GM23338 (cell line): ENCODE measurements around the gene NKAIN2. TPM values are rescaled to one million over a fixed set of nuclear protein-coding genes. Genes with fewer than 3 reads are reported as not detected.

ENCODE experiments used
- ATAC-seq: fragments of 200-7000 bp; cut with Tn5 transposase; 3 replicates; pipeline ENCODE4 v1.9.1; 2020
- DNase-seq: peaks from one replicate; pipeline ENCODE4 v3.0.0-alpha.2; 2015; ENCODE audit warnings: low spot score
- H2AFZ ChIP-seq: fragments of 200-600 bp; sonication (generic); 2 replicates; pipeline ENCODE4 v1.8.0; 2016; ENCODE audit warnings: antibody characterized with exemption, mild to moderate bottlenecking, moderate library complexity
- H3F3A ChIP-seq: fragments of 200-600 bp; sonication (generic); replicated peaks from 2 replicates; pipeline ENCODE4 v1.8.0; 2017; ENCODE audit warnings: antibody characterized with exemption, mixed run types, low read depth
- H3K27ac ChIP-seq: fragments of 200-600 bp; sonication (generic); 2 replicates; pipeline ENCODE4 v1.6.1; 2016; ENCODE audit warnings: low read depth
- H3K27me3 ChIP-seq: fragments of 200-600 bp; sonication (generic); 2 replicates; pipeline ENCODE4 v1.8.0; 2016; ENCODE audit warnings: mild to moderate bottlenecking, mixed run types, moderate library complexity; ENCODE audit not compliant: insufficient read depth
- H3K36me3 ChIP-seq: fragments of 200-600 bp; sonication (generic); 2 replicates; pipeline ENCODE4 v1.8.0; 2016; ENCODE audit warnings: mild to moderate bottlenecking; ENCODE audit not compliant: insufficient read depth
- H3K4me1 ChIP-seq: fragments of 200-600 bp; sonication (generic); 2 replicates; pipeline ENCODE4 v1.8.0; 2016; ENCODE audit warnings: mild to moderate bottlenecking, moderate library complexity; ENCODE audit not compliant: insufficient read depth
- H3K4me2 ChIP-seq: fragments of 200-600 bp; sonication (generic); 2 replicates; pipeline ENCODE4 v1.7.1; 2017; ENCODE audit warnings: mixed run types
- H3K4me3 ChIP-seq: fragments of 200-600 bp; sonication (generic); 2 replicates; pipeline ENCODE4 v1.6.1; 2016; ENCODE audit warnings: mixed run types
- H3K79me2 ChIP-seq: fragments of 200-600 bp; sonication (generic); replicated peaks from 2 replicates; pipeline ENCODE4 v1.8.0; 2017; ENCODE audit warnings: mild to moderate bottlenecking; ENCODE audit not compliant: insufficient read depth
- H3K9me2 ChIP-seq: fragments of 200-600 bp; sonication (generic); 2 replicates; pipeline ENCODE4 v1.8.0; 2017; ENCODE audit not compliant: insufficient read depth
- H4K20me1 ChIP-seq: fragments of 200-600 bp; sonication (generic); replicated peaks from 2 replicates; pipeline ENCODE4 v1.8.0; 2017; ENCODE audit warnings: mild to moderate bottlenecking; ENCODE audit not compliant: insufficient read depth
- H3K27ac Mint-ChIP-seq: 2 replicates; pipeline ENCODE4 v1.8.0; 2020; ENCODE audit warnings: inconsistent platforms, mild to moderate bottlenecking, moderate library complexity, mixed read lengths
- H3K27me3 Mint-ChIP-seq: 3 replicates; pipeline ENCODE4 v1.8.0; 2022; ENCODE audit warnings: low read depth, mild to moderate bottlenecking, moderate library complexity, mixed read lengths, inconsistent platforms; ENCODE audit not compliant: insufficient read depth, poor library complexity
- H3K36me3 Mint-ChIP-seq: 3 replicates; pipeline ENCODE4 v1.8.0; 2021; ENCODE audit warnings: low read depth, mild to moderate bottlenecking, inconsistent platforms, moderate library complexity, mixed read lengths
- H3K4me1 Mint-ChIP-seq: 3 replicates; pipeline ENCODE4 v1.8.0; 2020; ENCODE audit warnings: mild to moderate bottlenecking, inconsistent platforms, mixed read lengths
- H3K4me3 Mint-ChIP-seq: 3 replicates; pipeline ENCODE4 v1.8.0; 2021; ENCODE audit warnings: moderate library complexity, mild to moderate bottlenecking, inconsistent platforms, mixed read lengths
- H3K9me3 Mint-ChIP-seq: 3 replicates; pipeline ENCODE4 v1.8.0; 2020; ENCODE audit warnings: moderate library complexity, mild to moderate bottlenecking, inconsistent platforms, mixed read lengths
- CREB1 ChIP-seq: fragments of 250-450 bp; sonication (Bioruptor Pico); IDR thresholded peaks from 2 replicates; pipeline ENCODE4 v1.5.0; 2020; ENCODE audit warnings: low read depth, mild to moderate bottlenecking, moderate library complexity
- EZH2 ChIP-seq: fragments of 200-600 bp; sonication (generic); IDR thresholded peaks from one replicate; pipeline ENCODE4 v1.8.0; 2017; ENCODE audit warnings: antibody characterized with exemption, mild to moderate bottlenecking, low read depth; ENCODE audit not compliant: unreplicated experiment
- EZH2phosphoT487 ChIP-seq: fragments of 200-600 bp; sonication (generic); IDR thresholded peaks from one replicate; pipeline ENCODE4 v1.8.1; 2018; ENCODE audit warnings: antibody characterized with exemption; ENCODE audit not compliant: unreplicated experiment
- JUNB ChIP-seq: IDR thresholded peaks from one replicate; pipeline ENCODE4 v1.6.1; 2016; ENCODE audit warnings: antibody characterized with exemption; ENCODE audit not compliant: unreplicated experiment
- NANOG ChIP-seq: IDR thresholded peaks from 2 replicates; pipeline ENCODE4 v1.6.1; 2016; ENCODE audit warnings: antibody characterized with exemption, borderline replicate concordance
- POLR2AphosphoS5 ChIP-seq: IDR thresholded peaks from 2 replicates; pipeline ENCODE4 v1.6.1; 2016; ENCODE audit warnings: antibody characterized with exemption, low read depth
- STAT1 ChIP-seq: IDR thresholded peaks from one replicate; pipeline ENCODE4 v1.6.1; 2016; ENCODE audit warnings: antibody characterized with exemption; ENCODE audit not compliant: unreplicated experiment
- ZNF114 ChIP-seq: fragments of 250-450 bp; sonication (Bioruptor Pico); IDR thresholded peaks from 2 replicates; pipeline ENCODE4 v1.5.0; 2020; ENCODE audit warnings: mild to moderate bottlenecking, moderate library complexity
- ZNF331 ChIP-seq: fragments of 250-450 bp; sonication (Bioruptor Pico); IDR thresholded peaks from 2 replicates; pipeline ENCODE4 v1.5.0; 2020; ENCODE audit warnings: low read depth, mild to moderate bottlenecking, moderate library complexity
- polyA plus RNA-seq: library from polyadenylated mRNA; unstranded; fragments of >200 nt; fragmentation: Nextera tagmentation; extraction: Ambion mirVana; gene quantifications from 2 replicates; pipeline ENCODE4 v1.2.1, GENCODE V29; 2016
- total RNA-seq: library from RNA; depleted of rRNA; stranded (reverse); fragments of >200 nt; shearing (Covaris generic); gene quantifications from 2 replicates; pipeline ENCODE4 v1.2.3, GENCODE V29; 2014
- TF ChIP-seq, protein P1 (sequence below): fragments of 250-450 bp; sonication (Bioruptor Pico); IDR thresholded peaks from 2 replicates; pipeline ENCODE4 v1.5.0; 2020; ENCODE audit warnings: mild to moderate bottlenecking, moderate library complexity
- TF ChIP-seq, protein P2 (sequence below), 2 experiments: fragments of 200-600 bp in 1 of 2; sonication (generic) in 1 of 2; conservative IDR thresholded peaks; 2 replicates each; pipeline versions ENCODE4 v1.5.1 to v1.6.1; 2016 to 2017; ENCODE audit warnings: antibody characterized with exemption in 2 of 2, low read depth in 2 of 2, mild to moderate bottlenecking in 2 of 2, moderate library complexity in 1 of 2
- TF ChIP-seq, protein P3 (sequence below): IDR thresholded peaks from 2 replicates; pipeline ENCODE4 v1.6.1; 2016; ENCODE audit warnings: antibody characterized with exemption
- TF ChIP-seq, protein P4 (sequence below): IDR thresholded peaks from one replicate; pipeline ENCODE4 v1.6.1; 2018; ENCODE audit warnings: antibody characterized with exemption; ENCODE audit not compliant: unreplicated experiment

The NKAIN2 gene
- total and polyA plus RNA-seq, 2 experiments from 2014 or later, result 0.39 to 1.1 TPM

DNA sequence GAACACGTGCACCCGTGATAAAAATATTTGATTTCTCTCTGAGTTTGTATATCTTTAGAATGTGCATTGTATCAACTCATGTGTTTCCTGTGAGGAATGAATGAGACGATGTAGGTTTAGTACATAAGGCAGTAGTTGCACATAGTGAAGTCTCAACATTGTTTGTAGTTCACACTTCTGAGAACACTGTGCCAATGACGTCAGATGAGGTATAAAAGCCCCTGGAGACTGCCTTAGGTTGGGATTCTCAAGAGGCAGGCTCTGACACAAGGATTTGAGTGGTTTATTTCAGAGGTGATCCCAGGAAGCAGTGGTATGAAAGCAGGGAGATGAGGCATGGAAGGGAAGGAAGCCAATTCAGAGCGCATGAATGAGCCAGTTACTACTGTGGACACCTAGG lies 2.6 kb upstream of the NKAIN2 start:
- Histone ChIP-seq H4K20me1 (no peaks in the 10 kb centered on the region), H3K27me3 (peaks cover 38% of the 10 kb centered on the region), H3K36me3 (no peaks in the 10 kb centered on the region), H2AFZ (no peak overlapping the region), H3K4me3 (no peak overlapping the region), H3K4me2 (no peak overlapping the region), H3F3A (no peaks in the 10 kb centered on the region), H3K4me1 (no peaks in the 10 kb centered on the region), H3K79me2 (no peaks in the 10 kb centered on the region), H3K27ac (no peak overlapping the region), H3K9me2 (no peaks in the 10 kb centered on the region)
- H3K4me3 Mint-ChIP-seq, result no peak overlapping the region
- peaks cover 25% of the 10 kb centered on the region for H3K27me3 Mint-ChIP-seq
- DNase-seq (no peak), ATAC-seq (no peak)
- TF ChIP-seq EZH2, result no peak
- no peak for TF ChIP-seq EZH2phosphoT487
- no peak for TF ChIP-seq POLR2AphosphoS5
- no peak for TF ChIP-seq JUNB
- TF ChIP-seq ZNF331 (CRISPR knock-in tag), result no peak
- TF ChIP-seq, protein P1, sequence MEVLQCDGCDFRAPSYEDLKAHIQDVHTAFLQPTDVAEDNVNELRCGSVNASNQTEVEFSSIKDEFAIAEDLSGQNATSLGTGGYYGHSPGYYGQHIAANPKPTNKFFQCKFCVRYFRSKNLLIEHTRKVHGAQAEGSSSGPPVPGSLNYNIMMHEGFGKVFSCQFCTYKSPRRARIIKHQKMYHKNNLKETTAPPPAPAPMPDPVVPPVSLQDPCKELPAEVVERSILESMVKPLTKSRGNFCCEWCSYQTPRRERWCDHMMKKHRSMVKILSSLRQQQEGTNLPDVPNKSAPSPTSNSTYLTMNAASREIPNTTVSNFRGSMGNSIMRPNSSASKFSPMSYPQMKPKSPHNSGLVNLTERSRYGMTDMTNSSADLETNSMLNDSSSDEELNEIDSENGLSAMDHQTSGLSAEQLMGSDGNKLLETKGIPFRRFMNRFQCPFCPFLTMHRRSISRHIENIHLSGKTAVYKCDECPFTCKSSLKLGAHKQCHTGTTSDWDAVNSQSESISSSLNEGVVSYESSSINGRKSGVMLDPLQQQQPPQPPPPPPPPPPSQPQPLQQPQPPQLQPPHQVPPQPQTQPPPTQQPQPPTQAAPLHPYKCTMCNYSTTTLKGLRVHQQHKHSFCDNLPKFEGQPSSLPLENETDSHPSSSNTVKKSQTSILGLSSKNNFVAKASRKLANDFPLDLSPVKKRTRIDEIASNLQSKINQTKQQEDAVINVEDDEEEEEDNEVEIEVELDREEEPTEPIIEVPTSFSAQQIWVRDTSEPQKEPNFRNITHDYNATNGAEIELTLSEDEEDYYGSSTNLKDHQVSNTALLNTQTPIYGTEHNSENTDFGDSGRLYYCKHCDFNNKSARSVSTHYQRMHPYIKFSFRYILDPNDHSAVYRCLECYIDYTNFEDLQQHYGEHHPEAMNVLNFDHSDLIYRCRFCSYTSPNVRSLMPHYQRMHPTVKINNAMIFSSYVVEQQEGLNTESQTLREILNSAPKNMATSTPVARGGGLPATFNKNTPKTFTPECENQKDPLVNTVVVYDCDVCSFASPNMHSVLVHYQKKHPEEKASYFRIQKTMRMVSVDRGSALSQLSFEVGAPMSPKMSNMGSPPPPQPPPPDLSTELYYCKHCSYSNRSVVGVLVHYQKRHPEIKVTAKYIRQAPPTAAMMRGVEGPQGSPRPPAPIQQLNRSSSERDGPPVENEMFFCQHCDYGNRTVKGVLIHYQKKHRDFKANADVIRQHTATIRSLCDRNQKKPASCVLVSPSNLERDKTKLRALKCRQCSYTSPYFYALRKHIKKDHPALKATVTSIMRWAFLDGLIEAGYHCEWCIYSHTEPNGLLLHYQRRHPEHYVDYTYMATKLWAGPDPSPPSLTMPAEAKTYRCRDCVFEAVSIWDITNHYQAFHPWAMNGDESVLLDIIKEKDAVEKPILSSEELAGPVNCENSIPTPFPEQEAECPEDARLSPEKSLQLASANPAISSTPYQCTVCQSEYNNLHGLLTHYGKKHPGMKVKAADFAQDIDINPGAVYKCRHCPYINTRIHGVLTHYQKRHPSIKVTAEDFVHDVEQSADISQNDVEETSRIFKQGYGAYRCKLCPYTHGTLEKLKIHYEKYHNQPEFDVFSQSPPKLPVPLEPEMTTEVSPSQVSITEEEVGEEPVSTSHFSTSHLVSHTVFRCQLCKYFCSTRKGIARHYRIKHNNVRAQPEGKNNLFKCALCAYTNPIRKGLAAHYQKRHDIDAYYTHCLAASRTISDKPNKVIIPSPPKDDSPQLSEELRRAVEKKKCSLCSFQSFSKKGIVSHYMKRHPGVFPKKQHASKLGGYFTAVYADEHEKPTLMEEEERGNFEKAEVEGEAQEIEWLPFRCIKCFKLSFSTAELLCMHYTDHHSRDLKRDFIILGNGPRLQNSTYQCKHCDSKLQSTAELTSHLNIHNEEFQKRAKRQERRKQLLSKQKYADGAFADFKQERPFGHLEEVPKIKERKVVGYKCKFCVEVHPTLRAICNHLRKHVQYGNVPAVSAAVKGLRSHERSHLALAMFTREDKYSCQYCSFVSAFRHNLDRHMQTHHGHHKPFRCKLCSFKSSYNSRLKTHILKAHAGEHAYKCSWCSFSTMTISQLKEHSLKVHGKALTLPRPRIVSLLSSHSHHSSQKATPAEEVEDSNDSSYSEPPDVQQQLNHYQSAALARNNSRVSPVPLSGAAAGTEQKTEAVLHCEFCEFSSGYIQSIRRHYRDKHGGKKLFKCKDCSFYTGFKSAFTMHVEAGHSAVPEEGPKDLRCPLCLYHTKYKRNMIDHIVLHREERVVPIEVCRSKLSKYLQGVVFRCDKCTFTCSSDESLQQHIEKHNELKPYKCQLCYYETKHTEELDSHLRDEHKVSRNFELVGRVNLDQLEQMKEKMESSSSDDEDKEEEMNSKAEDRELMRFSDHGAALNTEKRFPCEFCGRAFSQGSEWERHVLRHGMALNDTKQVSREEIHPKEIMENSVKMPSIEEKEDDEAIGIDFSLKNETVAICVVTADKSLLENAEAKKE, result no peak
- TF ChIP-seq, protein P2, sequence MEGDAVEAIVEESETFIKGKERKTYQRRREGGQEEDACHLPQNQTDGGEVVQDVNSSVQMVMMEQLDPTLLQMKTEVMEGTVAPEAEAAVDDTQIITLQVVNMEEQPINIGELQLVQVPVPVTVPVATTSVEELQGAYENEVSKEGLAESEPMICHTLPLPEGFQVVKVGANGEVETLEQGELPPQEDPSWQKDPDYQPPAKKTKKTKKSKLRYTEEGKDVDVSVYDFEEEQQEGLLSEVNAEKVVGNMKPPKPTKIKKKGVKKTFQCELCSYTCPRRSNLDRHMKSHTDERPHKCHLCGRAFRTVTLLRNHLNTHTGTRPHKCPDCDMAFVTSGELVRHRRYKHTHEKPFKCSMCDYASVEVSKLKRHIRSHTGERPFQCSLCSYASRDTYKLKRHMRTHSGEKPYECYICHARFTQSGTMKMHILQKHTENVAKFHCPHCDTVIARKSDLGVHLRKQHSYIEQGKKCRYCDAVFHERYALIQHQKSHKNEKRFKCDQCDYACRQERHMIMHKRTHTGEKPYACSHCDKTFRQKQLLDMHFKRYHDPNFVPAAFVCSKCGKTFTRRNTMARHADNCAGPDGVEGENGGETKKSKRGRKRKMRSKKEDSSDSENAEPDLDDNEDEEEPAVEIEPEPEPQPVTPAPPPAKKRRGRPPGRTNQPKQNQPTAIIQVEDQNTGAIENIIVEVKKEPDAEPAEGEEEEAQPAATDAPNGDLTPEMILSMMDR (conservative IDR thresholded peaks at IDR 0.05; ENCODE audit: low read depth in 2 of 2), result no peak
- TF ChIP-seq, protein P3, sequence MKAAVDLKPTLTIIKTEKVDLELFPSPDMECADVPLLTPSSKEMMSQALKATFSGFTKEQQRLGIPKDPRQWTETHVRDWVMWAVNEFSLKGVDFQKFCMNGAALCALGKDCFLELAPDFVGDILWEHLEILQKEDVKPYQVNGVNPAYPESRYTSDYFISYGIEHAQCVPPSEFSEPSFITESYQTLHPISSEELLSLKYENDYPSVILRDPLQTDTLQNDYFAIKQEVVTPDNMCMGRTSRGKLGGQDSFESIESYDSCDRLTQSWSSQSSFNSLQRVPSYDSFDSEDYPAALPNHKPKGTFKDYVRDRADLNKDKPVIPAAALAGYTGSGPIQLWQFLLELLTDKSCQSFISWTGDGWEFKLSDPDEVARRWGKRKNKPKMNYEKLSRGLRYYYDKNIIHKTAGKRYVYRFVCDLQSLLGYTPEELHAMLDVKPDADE, result no peak
- TF ChIP-seq, protein P4, sequence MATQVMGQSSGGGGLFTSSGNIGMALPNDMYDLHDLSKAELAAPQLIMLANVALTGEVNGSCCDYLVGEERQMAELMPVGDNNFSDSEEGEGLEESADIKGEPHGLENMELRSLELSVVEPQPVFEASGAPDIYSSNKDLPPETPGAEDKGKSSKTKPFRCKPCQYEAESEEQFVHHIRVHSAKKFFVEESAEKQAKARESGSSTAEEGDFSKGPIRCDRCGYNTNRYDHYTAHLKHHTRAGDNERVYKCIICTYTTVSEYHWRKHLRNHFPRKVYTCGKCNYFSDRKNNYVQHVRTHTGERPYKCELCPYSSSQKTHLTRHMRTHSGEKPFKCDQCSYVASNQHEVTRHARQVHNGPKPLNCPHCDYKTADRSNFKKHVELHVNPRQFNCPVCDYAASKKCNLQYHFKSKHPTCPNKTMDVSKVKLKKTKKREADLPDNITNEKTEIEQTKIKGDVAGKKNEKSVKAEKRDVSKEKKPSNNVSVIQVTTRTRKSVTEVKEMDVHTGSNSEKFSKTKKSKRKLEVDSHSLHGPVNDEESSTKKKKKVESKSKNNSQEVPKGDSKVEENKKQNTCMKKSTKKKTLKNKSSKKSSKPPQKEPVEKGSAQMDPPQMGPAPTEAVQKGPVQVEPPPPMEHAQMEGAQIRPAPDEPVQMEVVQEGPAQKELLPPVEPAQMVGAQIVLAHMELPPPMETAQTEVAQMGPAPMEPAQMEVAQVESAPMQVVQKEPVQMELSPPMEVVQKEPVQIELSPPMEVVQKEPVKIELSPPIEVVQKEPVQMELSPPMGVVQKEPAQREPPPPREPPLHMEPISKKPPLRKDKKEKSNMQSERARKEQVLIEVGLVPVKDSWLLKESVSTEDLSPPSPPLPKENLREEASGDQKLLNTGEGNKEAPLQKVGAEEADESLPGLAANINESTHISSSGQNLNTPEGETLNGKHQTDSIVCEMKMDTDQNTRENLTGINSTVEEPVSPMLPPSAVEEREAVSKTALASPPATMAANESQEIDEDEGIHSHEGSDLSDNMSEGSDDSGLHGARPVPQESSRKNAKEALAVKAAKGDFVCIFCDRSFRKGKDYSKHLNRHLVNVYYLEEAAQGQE, result no peak
- no peak for TF ChIP-seq CREB1 (CRISPR knock-in tag)
- no peak for TF ChIP-seq ZNF114
- TF ChIP-seq STAT1, result no peak
- TF ChIP-seq NANOG, result no peak
- H3K36me3 Mint-ChIP-seq, result no peaks in the 10 kb centered on the region
- H3K27ac Mint-ChIP-seq, result no peak overlapping the region
- peaks cover 6% of the 10 kb centered on the region; the same call in 2 of the 3 replicates for H3K4me1 Mint-ChIP-seq
- H3K9me3 Mint-ChIP-seq, result no peaks in the 10 kb centered on the region
